IPS-18c (cell line): ENCODE results near the gene BEAN1.

Source experiments
- H3K4me3 ChIP-seq: 2 replicates; pipeline ENCODE4 v1.7.0; 2013; ENCODE audit warnings: low read depth, mild to moderate bottlenecking, low read length, moderate library complexity; ENCODE audit not compliant: insufficient read depth
- H3K9me3 ChIP-seq: one replicate; pipeline ENCODE4 v1.6.1; 2013; ENCODE audit warnings: mild to moderate bottlenecking, low read length, moderate library complexity; ENCODE audit not compliant: control insufficient read depth, insufficient read depth

BEAN1 gene

GRCh38 chr16:66408163-66409048 is 18.7 kb upstream of the BEAN1 start:
- Histone ChIP-seq H3K9me3 (no peaks in the 10 kb centered on the region), H3K4me3 (no peak overlapping the region)

- H3K4me3 ChIP-seq: no peak overlapping the region
Observed at GRCh38 chr16:66409156-66409555, 17.9 kb upstream of the BEAN1 start.

GRCh38 chr16:66412182-66412581 is 14.9 kb upstream of the BEAN1 start:
- Histone ChIP-seq H3K4me3 (no peak overlapping the region), H3K9me3 (no peaks in the 10 kb centered on the region)

More at GRCh38 chr16:66409156-66409555, 17.9 kb upstream of the BEAN1 start:
- H3K9me3 ChIP-seq: no peaks in the 10 kb centered on the region

GRCh38 chr16:66414891-66415290 is 12.2 kb upstream of the BEAN1 start:
- Histone ChIP-seq H3K9me3 (no peaks in the 10 kb centered on the region), H3K4me3 (no peak overlapping the region)

GRCh38 chr16:66416136-66416535 is 11.0 kb upstream of the BEAN1 start:
- H3K9me3 ChIP-seq: no peaks in the 10 kb centered on the region
- no peak overlapping the region for H3K4me3 ChIP-seq

GRCh38 chr16:66416939-66417700 is 10.0 kb upstream of the BEAN1 start:
- Histone ChIP-seq H3K4me3 (no peak overlapping the region), H3K9me3 (no peaks in the 10 kb centered on the region)

GRCh38 chr16:66418165-66418962 is 8.7 kb upstream of the BEAN1 start:
- Histone ChIP-seq H3K9me3 (no peaks in the 10 kb centered on the region), H3K4me3 (no peak overlapping the region)

- H3K9me3 ChIP-seq: no peaks in the 10 kb centered on the region
- H3K4me3 ChIP-seq: no peak overlapping the region
Observed at GRCh38 chr16:66419527-66419926, 7.6 kb upstream of the BEAN1 start.

GRCh38 chr16:66420396-66420795 is 6.7 kb upstream of the BEAN1 start:
- Histone ChIP-seq H3K9me3 (no peaks in the 10 kb centered on the region), H3K4me3 (no peak overlapping the region)

GRCh38 chr16:66421891-66422290 is 5.2 kb upstream of the BEAN1 start:
- no peaks in the 10 kb centered on the region for H3K9me3 ChIP-seq
- no peak overlapping the region for H3K4me3 ChIP-seq

GRCh38 chr16:66422366-66422765 is 4.7 kb upstream of the BEAN1 start:
- no peaks in the 10 kb centered on the region for H3K9me3 ChIP-seq
- no peak overlapping the region for H3K4me3 ChIP-seq

GRCh38 chr16:66423177-66423576 is 3.9 kb upstream of the BEAN1 start:
- no peaks in the 10 kb centered on the region for H3K9me3 ChIP-seq
- no peak overlapping the region for H3K4me3 ChIP-seq

GRCh38 chr16:66425651-66426050 is 1.4 kb upstream of the BEAN1 start:
- H3K4me3 ChIP-seq: no peak overlapping the region
- no peaks in the 10 kb centered on the region for H3K9me3 ChIP-seq

- peak overlapping the region; percentile 55 for H3K4me3 ChIP-seq
- no peaks in the 10 kb centered on the region for H3K9me3 ChIP-seq
Observed at GRCh38 chr16:66426112-66427035, 721 bp upstream of the BEAN1 start.

GRCh38 chr16:66427871-66428681 is 981 bp downstream of the BEAN1 start:
- peak overlapping the region; percentile 62 for H3K4me3 ChIP-seq
- no peaks in the 10 kb centered on the region for H3K9me3 ChIP-seq
